Measurements from ENCODE around the gene FUOM.

Gene FUOM

DNA sequence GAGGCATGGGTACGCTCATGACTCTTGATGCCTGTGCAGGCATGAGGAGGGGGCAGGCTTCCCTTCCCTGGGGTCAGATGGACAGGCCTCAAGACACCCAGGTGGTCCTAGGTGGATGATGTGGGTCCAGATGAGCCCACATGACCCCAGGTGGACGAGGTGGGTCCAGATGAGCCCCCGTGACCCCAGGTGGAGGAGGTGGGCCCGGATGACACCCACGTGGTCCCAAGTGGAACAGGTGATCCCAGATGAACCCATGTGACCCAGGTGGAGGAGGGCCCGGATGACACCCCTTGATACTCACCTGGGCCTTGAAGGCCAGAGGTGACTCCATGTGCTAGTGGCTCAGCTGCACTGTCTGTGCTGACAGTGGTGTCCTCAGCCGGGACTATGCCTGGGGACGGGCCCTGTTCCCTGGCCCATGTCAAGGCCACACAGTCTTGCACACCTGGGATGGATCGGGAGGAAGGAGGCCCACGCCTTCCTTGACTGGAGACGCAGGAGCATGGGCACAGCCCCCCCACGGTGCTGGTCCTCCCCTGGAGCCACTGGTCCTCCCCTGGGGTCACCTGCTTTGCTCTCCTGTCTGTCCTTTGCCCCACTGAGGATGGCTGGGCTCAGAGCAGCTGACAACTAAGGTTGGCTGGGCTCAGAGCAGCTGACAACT is 7.4 kb downstream of the FUOM start:
- no peak for DNase-seq (ENCODE audit: low spot score)

DNA sequence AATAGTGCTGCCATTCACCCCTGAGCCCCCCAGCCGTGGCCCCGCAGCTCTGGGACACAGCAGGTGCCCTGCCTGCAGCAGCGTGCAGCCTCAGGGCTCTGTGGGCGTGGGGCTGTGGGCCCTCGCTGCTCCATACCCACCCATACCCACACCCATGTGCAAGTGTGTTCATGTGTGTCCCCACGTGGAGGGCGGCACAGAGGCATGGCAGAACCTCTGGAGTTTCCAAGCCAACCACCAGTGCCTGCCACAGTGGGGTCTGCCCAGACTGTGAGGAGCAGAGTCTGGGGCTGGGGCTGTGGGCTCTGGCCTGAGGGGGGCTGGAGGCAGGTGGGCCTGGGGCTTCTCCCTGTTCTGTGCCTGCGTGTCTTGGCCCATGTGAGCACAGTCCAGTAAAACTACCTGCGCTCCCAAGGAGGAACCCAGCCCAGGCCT is 8.2 kb downstream of the FUOM start:
- no peak for DNase-seq (ENCODE audit: low spot score)

DNA sequence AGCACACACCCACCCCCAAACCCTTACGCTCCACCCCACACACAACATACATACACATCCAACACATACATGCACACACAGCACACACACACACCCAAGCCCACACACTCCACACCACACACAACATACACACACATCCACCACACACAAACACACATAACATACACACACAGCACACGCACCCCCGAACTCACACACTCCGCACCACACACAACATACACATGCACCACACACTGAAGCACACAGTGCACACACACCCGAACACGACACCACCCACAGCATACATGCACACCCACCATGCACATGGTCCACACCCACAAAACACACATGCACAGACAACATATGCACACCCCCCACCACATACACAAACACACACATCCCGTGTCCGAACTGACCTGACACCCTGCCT is 8.7 kb downstream of the FUOM start:
- DNase-seq (ENCODE audit: low spot score) = no peak

DNA sequence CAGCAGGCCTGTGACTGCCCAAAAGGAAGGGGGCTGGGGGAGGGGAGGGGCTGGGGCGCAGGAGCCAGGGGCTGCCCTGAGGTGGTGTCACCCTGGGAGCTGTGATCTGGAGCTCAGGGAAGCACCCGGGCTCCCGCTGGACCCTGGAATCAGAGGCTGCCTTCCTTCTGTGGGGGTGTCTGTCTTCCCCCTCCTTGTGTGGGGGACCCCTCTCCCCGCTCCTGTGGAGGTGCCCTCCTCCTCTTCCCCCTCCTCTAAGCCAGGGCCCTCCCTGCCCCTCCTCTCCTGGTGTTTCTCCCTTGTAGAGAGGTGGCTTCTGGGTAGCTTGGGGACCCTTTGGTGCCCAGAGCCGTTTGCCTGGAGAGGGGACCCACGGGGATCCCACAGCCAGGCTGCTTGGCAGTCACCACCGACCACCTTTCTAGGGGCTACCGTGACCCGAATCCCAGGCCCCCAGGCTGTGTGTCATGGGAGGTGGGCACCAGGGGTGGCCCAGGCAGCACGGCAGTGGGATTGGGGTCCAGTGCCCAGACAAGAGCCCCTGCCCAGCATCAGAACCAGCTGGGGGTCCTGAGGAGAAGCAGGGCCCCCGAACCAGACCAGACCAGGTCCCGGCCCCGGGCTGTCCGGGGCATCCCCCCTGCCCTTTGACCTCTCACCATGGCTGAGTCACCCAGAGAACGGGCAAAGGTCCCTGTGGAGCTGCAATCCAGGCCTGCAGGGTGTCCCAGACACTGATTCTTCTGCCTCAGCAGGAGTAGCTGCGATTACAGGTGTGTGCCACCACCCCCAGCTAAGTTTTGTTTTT is 9.9 kb downstream of the FUOM start:
- DNase-seq (ENCODE audit: low spot score) = no peak

DNA sequence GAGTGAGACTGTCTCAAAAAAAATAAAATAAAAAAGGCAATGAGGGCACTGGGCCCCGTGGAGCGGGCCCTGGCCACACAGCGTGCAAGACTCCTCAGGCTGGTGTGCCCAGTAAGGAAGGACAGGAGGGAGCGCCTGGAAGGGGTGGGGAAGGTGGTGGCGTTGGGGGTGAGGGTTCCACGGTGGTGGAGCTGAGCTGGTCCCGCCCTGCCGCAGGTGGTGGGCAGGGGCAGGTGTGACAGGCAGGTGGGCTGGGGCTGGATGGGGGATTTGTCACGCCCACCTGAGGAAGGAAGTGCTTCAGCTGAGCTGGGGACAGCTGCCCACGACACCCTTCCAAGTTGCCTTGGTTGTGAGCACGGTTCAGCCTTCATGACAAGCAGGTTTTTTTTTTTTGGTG is 11.4 kb downstream of the FUOM start:
- DNase-seq (ENCODE audit: low spot score) = no peak

DNA sequence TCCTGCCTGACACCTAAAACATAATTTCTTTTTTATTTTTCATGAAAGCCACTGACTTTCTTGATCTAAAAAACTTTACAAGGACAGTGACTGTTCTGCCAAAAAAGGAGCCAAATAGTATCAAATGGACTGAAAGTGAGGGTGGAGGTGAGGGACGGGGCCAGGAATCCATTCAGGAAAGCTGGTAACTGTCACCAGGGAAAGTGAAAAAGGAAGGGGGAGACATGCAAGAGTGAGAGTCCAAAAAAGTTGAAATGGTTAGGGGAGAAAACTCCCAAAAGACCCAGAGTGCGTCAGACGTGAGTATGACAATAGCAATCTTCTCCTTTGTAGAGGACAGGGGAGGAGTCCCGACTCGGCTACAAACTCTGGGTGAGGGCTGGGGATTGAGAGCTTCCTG is 13.6 kb downstream of the FUOM start:
- DNase-seq (ENCODE audit: low spot score) = no peak

DNA sequence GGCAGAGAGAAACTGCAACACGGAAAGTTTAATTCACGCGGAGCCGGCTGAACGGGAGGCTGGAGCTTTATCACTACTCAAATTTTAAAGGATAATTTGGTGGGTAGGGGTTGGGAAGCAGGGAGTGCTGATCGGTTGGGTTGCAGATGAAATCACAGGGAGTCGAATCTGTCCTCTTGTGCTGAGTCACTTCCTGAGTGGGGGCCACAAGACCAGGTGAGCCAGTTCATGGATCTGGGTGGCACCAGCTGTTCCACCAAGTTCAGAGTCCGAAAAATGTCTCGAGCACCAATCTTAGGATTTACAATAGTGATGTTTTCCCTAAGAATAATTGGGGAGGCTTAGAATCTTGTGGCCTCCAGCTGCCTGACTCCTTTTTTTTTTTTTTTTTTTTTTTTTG is 14.3 kb downstream of the FUOM start:
- DNase-seq (ENCODE audit: low spot score) = no peak

DNA sequence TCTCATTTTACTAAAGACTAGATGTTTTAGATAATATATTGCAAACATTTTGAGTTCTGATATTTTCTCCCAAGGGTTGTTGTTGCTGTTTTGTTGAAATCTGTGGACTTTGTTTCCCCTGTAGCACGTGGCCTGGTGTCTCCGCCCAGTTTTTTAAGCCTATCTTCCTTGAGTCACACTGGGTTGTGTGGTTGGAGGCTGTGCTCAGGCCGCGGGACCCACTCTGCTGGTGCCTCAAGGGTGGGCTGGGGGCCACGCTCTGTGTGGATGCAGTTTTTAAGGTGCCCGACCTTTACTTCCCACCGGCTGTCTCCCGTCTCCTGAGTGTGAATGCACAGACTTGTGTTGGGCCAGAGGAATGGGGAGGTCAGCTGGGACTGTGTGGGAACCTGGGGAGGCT is 14.9 kb downstream of the FUOM start:
- no peak for DNase-seq (ENCODE audit: low spot score)

DNA sequence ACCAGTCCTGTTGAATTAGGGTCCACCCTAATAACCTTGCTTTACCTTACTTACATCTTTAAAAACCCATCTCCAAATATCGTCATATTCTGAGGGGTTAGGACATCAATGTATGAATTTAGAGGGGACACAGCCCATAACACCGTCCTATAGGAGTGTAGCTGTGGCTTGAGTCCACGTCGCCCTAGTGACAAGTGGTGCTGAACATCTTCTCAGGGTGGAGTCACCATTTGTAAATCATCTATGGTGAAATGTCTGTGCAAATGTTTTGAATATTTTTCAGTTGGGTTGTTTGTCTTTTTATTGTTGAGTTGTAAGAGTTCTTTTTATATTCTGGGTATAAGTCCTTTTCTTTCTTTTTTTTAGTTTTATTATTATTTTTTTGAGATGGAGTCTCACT is 15.8 kb downstream of the FUOM start:
- no peak for DNase-seq (ENCODE audit: low spot score)

DNA sequence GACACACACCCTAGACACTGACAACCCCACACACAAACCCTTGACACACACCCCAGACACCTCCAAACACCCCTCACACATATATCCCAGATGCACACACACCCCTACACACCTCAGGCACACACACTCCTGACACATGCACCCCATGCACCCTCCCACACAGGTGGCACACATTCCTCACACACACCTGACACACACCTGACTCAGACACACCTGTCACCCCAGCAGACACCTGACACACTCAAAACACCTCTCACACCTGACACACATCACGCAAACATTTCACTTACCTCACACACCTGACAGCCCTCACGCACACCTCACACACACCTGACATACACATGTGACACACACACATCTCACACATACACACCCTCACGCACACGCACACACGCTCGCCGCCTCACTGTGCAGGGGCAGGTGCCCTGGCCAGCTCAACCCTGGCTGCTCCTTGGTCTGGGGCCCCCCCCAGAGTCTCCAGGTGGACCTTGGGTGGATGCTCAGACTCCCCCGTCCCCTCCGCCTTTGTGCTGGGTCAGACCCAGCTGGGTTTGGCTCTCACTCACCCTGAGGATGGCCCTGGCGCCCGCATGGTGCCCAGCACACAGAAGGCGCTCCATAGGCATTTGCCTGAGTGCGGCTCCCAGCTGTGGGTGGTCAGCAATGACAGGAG is 18.0 kb downstream of the FUOM start:
- DNase-seq (ENCODE audit: low spot score) = no peak

DNA sequence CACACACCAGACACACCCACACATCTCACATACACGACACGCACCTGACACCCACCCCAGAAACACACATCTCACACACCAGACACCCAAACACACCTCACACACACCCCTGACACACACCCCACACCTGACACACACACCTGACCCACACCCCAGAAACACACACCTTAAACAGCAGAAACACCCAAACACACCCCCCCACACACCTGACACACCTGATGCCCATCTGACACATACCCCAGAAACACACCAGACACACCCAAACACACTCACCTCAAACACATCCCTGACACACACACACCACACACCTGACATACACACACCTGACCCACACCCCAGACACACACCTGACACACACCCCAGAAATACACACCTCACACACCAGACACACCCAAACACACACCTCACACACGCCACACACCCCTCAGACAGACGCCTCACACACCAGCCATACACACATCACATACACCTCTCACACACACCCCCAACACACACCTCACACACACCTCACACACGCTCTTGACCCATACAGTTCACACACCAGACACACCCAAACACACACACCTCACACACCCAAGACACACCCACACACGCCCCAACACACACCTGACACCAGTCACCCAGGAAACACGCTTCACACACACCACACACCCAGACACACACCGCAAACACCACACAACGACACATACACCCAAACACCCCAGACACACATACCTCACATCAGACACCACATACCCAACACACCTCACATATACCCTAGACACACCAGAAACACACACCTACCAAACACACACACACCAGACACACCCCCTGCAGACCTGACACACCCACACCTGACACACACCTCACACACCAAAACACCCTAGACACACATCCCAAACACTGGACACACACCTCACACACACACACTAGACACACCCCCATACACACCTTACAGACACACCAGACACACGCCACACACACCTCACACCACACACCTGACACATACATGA is 19.4 kb downstream of the FUOM start:
- no peak for DNase-seq (ENCODE audit: low spot score)

DNA sequence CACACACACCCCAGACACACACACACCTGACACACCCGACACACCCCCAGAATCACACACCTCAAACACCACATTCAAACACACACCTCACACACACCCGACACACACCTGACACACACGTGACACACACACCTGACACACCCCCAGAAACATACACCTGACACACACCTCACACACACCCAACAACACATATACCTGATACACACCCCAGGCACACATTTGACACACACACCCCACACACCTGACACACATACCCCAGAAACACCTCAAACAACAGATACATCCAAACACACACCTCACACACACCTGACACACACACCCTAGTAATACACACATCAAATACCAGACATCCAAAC is 20.5 kb downstream of the FUOM start:
- DNase-seq (ENCODE audit: low spot score) = no peak

DNA sequence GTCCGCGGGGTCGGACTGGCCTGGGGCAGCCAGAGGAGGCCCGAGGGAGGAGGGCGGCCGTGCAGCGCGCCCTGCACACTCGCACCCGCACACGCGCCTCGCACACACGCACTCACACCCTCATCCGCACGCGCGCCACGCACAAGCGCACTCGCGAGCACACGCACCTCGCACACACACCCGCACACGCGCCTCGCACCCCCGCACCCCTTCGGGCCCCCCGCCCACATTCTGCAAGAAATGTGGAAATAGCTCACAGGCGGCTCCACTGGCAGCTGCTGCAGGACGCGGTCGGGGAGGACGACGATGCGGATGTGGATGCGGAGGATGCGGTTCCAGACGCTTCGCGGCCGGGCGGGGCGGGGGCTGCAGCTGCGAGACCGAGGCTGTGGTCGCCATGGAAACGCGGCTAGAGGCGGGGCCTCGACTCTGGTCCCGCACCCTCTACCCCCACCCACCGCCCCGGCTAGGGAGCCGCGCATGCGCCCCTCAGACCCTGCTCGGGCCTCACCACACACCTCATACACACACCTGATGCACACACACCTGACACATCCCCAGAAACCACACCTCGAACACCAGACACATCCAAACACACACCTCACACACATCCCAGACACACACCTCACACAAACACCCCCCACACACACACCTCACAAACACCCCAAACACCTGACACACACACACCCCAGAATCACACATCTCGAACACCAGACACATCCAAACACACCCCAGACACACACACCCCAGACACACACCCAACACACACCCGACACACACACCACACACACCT is 21.0 kb downstream of the FUOM start, which contains the start of gene CALY:
Gene CALY (minus strand): TSS at position 320 of the 793 bp plus-strand sequence. CDS start 7,907 bp downstream, outside the sequence.
- no peak for DNase-seq (ENCODE audit: low spot score)

DNA sequence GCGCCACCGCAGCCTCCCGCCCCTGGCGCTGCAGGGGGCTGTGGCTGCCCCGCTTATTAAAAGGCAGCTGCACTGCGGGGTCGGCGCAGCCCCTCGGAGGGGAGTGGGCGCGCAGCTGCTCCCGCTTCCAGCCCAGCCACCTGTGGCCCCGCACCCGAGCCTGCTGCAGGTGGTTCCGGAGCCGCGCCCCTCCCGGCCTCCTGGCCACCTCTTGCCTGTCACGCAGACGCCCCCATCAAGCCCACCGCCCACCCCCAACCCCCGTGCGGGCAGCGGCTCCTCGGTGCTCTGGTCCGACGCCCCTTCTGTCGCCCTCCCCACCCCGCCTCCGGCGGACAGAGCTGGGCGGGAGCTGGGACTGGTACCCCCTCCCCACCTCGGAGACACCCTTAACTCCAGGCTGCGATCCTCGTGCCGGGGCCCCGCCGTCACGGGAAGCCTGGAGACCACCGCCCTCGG is 21.7 kb downstream of the FUOM start:
- no peak for DNase-seq (ENCODE audit: low spot score)

DNA sequence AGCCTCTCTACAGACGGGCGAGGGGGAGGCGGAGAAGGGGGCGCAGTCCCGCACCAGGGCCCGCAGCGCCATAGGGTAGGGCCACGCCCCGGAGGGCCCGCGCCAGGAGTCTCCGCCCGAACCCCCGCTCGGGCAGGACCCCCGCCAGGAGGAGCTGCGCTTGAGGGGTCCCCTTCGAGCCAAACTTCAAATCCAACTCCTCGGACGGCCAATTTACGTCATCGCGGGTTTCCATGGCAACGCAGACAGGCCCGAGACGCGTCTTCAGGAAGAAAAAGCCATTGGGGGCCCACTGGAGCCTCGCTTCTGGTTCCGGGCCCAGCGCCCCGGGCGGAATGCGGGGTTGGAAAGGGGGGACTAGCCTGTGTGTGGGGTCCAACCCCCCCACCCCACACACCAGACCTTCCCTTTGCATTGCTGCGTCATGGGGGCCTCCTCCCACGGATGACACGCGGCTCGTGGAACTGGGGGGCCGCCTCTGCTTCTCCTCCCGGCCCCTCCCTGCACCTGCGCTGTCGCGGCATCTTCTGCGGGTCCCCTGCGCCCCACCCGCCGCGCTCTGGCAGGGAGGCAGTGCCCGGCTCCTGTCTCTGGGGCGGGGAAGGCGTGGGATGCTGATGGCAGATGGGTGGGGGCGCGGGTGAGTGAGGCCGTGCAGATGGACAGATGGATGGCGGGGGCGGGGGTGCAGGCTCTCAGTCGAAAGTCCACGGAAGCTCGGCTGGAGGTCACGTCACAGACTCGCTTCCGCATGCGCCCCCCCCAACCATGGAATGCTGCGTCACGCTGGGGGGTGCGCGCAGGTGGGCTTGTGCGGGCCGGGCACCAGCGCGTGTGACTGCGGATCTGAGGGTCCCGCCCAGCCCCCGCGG is 22.3 kb downstream of the FUOM start:
- no peak for DNase-seq (ENCODE audit: low spot score)

DNA sequence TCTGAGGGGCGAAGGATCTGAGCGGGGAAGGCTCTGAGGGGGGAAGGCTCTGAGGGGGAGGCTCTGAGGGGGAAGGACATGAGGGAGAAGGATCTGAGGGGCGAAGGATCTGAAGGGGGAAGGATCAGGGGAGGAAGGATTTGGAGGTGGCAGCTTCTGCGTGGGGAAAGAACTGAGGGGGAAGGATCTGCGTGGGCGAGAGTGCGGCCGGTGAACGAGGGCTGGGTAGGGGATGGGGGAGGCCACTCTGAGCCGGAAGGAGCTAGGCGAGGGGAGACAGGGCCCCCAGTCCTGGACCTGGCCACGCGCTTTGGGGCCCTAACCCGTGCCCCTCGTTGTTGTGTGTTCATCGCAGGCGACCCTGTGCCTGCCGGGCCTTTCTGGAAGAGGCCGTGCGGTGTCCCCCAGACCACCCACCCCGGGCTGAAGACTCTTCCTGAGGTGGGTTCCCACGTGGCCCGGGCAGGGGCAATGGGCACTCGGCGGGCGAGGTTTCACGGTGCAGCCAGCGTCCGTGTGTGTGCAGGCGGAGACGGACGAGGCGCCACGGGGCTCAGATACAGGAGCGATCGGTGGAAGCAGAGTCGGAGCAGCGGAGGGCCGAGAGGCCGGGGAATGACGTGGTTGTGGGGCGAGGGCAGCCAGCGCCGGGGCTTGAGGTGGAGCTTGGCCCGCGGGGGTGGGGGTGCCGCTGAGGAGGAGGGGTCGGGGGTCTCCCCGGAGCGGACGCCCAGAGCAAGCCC is 23.1 kb downstream of the FUOM start:
- DNase-seq (ENCODE audit: low spot score) = no peak

DNA sequence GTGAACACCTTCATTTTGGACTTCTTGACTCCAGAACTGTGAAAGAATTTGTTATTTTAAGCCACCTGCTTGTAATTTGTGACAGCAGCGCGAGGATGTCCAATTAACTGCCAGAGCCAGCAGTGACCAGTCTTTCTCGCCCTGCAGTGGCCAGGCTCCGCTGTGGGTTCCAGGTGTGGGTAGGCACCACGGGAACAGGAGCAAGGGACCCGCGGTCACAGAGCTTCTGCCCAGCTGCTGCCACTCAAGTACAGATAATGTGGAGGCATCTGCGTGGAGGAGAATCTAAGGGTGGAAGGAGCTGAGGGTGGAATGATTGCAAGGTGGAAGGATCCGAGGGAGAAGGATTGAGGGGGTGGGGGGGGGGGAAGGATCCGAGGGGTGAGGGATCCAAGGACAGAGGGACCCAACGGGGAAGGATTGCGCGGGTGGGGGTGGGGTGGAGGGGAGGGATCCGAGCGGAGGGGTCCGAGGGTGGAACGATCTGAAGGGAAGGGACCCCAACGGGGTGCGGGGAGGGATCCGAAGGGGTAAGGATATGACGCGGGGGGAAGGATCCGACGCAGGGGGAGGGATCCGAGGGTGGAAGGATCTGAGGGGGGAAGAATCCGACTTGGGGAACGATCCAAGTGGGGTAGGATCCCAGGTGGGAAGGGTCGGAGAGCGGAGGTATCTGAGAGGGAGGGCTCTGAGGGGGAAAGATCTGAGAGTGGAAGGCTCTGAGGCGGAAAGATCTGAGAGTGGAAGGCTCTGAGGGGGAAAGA is 24.7 kb downstream of the FUOM start:
- no peak for DNase-seq (ENCODE audit: low spot score)

DNA sequence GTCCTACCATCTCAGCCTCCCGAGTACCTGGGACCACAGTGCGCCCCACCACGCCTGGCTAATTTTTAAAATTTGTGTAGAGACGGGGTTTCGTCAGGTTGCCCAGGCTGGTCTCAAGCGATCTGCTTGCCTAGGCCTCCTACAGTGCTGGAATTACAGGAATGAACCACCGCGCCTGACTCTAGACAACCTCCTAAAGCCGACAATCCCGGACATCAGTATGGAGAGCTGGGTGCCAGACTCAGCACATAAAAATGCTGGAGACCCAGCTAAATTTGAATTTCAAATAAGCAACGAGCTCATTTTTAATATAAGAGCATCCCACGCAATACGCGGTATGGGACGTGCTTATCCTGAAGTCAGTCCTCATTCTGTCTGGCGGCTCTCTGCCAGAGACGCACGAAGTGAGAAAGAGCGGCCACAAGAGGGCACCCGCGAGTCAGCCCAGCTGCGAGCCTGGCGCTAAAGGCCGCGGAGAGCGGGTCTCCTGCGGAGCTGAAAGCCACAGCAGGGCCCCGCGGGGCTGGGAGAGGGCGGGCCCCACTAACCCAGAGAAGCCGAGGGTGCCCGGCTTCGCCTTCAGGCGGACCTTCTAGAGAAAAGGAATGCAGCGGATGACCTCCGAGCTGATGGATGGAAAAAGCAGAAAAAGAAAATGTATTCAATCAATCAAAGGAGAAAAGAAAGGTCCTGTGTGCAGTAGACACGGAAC is 28.2 kb downstream of the FUOM start:
- peak; percentile 88 for DNase-seq (ENCODE audit: low spot score)
